ENCODE data around the gene B3GNT3. TPM values are rescaled to one million over a fixed set of nuclear protein-coding genes. Genes with fewer than 3 reads are reported as not detected.

Gene B3GNT3
- total RNA-seq, 1 experiment from 2014 or later, result 22.2 TPM

DNA sequence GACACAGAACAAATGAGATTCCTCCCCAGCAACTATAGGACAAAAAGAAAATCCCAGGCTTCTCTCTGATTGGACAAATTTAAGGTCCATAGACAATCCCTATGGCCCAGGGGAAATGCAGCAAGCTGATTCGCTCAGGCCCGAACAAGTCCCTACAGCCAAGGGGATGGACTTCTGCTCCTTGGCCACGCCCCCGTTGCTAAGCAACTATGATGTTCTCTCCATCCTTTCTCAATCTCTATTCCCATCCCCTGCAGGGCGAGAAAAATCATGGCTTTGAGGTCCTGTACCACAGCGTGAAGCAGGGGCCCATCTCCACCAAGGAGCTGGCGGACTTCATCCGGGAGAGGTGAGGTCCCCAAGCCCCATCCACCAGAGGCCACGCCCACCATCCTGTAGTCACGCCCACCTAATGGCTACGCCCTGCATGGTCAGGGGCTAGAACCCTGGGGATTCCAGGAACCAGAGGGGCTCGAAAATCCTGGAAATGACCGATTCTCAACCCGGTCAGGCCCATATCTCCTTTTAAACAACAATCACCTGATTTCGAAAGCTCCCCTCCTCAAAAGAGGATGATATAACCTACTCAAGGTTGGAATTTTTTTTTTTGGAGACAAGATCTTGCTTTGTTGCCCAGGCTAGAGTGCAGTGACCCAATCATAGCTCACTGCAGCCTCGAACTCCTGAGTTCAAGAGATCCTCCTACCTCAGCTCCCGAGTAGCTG is 32.3 kb upstream of the B3GNT3 start:
- Histone ChIP-seq H3K79me2 (ENCODE audit: insufficient read depth, low read length) (no peaks in the 10 kb centered on the region), H3K4me1 (ENCODE audit: control insufficient read depth in 1 of 2, insufficient read depth in 2 of 2, low read length in 2 of 2) (peaks cover 27 to 52% of the 10 kb centered on the region in 2 experiments), H2AFZ (ENCODE audit: low read depth, low read length, poor library complexity, severe bottlenecking) (no peak overlapping the region), H3K9me3 (ENCODE audit: control insufficient read depth in 1 of 2, insufficient read depth in 1 of 2, low read depth in 1 of 2, low read length in 2 of 2) (no peaks in the 10 kb centered on the region), H3K9ac (ENCODE audit: low read length) (no peak overlapping the region), H3K27ac (ENCODE audit: low read depth, low read length) (no peak overlapping the region), H3K4me2 (ENCODE audit: low read length) (no peak overlapping the region), H3K4me3 (replicated peaks in 1 of 2; ENCODE audit: low read depth in 1 of 2, low read length in 2 of 2) (no peak overlapping the region), H3K9me2 (ENCODE audit: insufficient read depth) (no peaks in the 10 kb centered on the region), H3K27me3 (ENCODE audit: insufficient read depth, low read length) (no peaks in the 10 kb centered on the region), H3K36me3 (ENCODE audit: control insufficient read depth in 1 of 2, insufficient read depth in 2 of 2, low read length in 2 of 2) (no peaks in the 10 kb centered on the region), H4K20me1 (ENCODE audit: insufficient read depth) (no peaks in the 10 kb centered on the region)
- no TSS peak for BruUV-seq (replicated peaks)
- ChIA-PET RAD21 (ENCODE audit: low non-redundant PET in 1 of 2, low total read pairs in 2 of 2, uncharacterized antibody in 2 of 2, unreplicated experiment in 2 of 2) (interaction anchor here in 1 of 2 experiments (1.7 kb wide), 1 partner anchor 93 kb away, joined by 5 read pairs; no protein-coding TSS in a partner anchor), POLR2A (no interaction called here), CTCF (interaction anchor here (1.1 kb wide), 1 partner anchor 321 kb away, joined by 4 read pairs; no protein-coding TSS in a partner anchor)
- DNase-seq (ENCODE audit: low read depth, low spot score) (no peak), ATAC-seq (peak; percentile 66)
- TF ChIP-seq SP1 (IDR thresholded peaks at IDR 0.05; ENCODE audit: low read depth), result no peak
- TF ChIP-seq ZFX (IDR thresholded peaks at IDR 0.05), result no peak
- no peak for TF ChIP-seq EZH2phosphoT487 (IDR thresholded peaks at IDR 0.05; ENCODE audit: borderline replicate concordance)
- TF ChIP-seq, protein P1, sequence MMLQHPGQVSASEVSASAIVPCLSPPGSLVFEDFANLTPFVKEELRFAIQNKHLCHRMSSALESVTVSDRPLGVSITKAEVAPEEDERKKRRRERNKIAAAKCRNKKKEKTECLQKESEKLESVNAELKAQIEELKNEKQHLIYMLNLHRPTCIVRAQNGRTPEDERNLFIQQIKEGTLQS (IDR thresholded peaks at IDR 0.05), result no peak
- no peak for TF ChIP-seq CBX3 (IDR thresholded peaks at IDR 0.05; ENCODE audit: low read depth)
- TF ChIP-seq YY1 (IDR thresholded peaks at IDR 0.05; ENCODE audit: extremely low read depth, insufficient replicate concordance, low read depth, low read length), result no peak
- TF ChIP-seq TCF7L2 (IDR thresholded peaks at IDR 0.05; ENCODE audit: borderline replicate concordance, extremely low read depth, insufficient read depth, insufficient read length), result no peak
- intact Hi-C loops (cut with micrococcal nuclease), result no loop called here

DNA sequence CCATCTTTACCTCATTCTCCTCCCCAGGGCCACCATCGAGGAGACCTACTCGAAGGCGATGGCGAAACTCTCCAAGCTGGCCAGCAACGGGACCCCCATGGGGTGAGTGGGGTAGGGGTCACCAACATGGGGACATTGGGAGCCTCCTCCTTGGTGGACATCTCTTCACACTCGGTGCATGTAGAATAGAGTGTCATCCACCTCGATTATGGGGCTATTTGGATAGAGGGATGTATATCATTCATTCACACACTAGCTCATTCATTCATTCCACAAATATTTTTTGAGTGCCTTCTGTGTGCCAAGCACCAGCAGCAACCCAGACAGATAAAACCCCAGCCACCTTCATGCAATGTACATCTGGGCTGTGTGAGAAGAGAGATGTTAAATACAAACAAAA is 30.6 kb upstream of the B3GNT3 start:
- Histone ChIP-seq H4K20me1 (ENCODE audit: insufficient read depth) (no peaks in the 10 kb centered on the region), H3K27me3 (ENCODE audit: insufficient read depth, low read length) (no peaks in the 10 kb centered on the region), H3K9ac (ENCODE audit: low read length) (no peak overlapping the region), H3K4me3 (replicated peaks in 1 of 2; ENCODE audit: low read depth in 1 of 2, low read length in 2 of 2) (no peak overlapping the region), H2AFZ (ENCODE audit: low read depth, low read length, poor library complexity, severe bottlenecking) (no peak overlapping the region), H3K9me2 (ENCODE audit: insufficient read depth) (no peaks in the 10 kb centered on the region), H3K79me2 (ENCODE audit: insufficient read depth, low read length) (no peaks in the 10 kb centered on the region), H3K4me1 (ENCODE audit: control insufficient read depth in 1 of 2, insufficient read depth in 2 of 2, low read length in 2 of 2) (peaks cover 20 to 38% of the 10 kb centered on the region in 2 experiments), H3K27ac (ENCODE audit: low read depth, low read length) (no peak overlapping the region), H3K4me2 (ENCODE audit: low read length) (no peak overlapping the region), H3K9me3 (ENCODE audit: control insufficient read depth in 1 of 2, insufficient read depth in 1 of 2, low read depth in 1 of 2, low read length in 2 of 2) (no peaks in the 10 kb centered on the region), H3K36me3 (ENCODE audit: control insufficient read depth in 1 of 2, insufficient read depth in 2 of 2, low read length in 2 of 2) (no peaks in the 10 kb centered on the region)
- POLR2A ChIA-PET, result no interaction called here
- TF ChIP-seq ELF1 (IDR thresholded peaks at IDR 0.05; ENCODE audit: borderline replicate concordance, low read depth), result no peak
- no peak for TF ChIP-seq CEBPB (IDR thresholded peaks at IDR 0.05; ENCODE audit: low read depth)
- no peak for TF ChIP-seq SIN3A (IDR thresholded peaks at IDR 0.05; ENCODE audit: low read depth)
- no peak for TF ChIP-seq SP1 (IDR thresholded peaks at IDR 0.05; ENCODE audit: low read depth)
- TF ChIP-seq TCF7L2 (IDR thresholded peaks at IDR 0.05; ENCODE audit: borderline replicate concordance, extremely low read depth, insufficient read depth, insufficient read length), result no peak
- TF ChIP-seq POLR2A (IDR thresholded peaks at IDR 0.05; ENCODE audit: borderline replicate concordance, extremely low read depth, insufficient read depth, insufficient read length), result no peak
- TF ChIP-seq EZH2 (IDR thresholded peaks at IDR 0.05), result no peak
- RAD21 ChIA-PET (ENCODE audit: low non-redundant PET in 1 of 2, low total read pairs in 2 of 2, uncharacterized antibody in 2 of 2, unreplicated experiment in 2 of 2), result no interaction called here
- intact Hi-C loops (cut with micrococcal nuclease), result no loop called here
- BruUV-seq (replicated peaks), result no TSS peak
- ATAC-seq (no peak), DNase-seq (ENCODE audit: low read depth, low spot score) (no peak)
- CTCF ChIA-PET, result no interaction called here

Data from HCT116 (cell line).